ENCODE results near the gene SGCD.

GRCh38 chr5:156556666-156557406 lies 229.9 kb downstream of the SGCD start:
- TF ChIP-seq MXI1 (IDR thresholded peaks at IDR 0.05; ENCODE audit: low read depth, low read length) (no peak), POLR2A (conservative IDR thresholded peaks at IDR 0.05) (no peak)
